B cell (primary cell): ENCODE measurements around the gene UNC93B1. TPM values are rescaled to one million over a fixed set of nuclear protein-coding genes. Genes with fewer than 3 reads are reported as not detected.

Experiments
- ATAC-seq: fragments of 200-7000 bp; cut with Tn5 transposase; one replicate; pipeline ENCODE4 v1.10.0; 2021; ENCODE audit warnings: low read depth, mild to moderate bottlenecking, moderate number of reproducible peaks, moderate library complexity
- CTCF ChIA-PET: fragments of 350-600 bp; sonication (Branson Sonifier 250); formaldehyde crosslinking; loops from one replicate; lab custom pipeline; 2021; ENCODE audit warnings: antibody characterized with exemption, inconsistent platforms; lab: Charles Lee
- POLR2A ChIA-PET: fragments of 350-600 bp; sonication (Branson Sonifier 250); formaldehyde crosslinking; loops from one replicate; lab custom pipeline; 2021; ENCODE audit warnings: antibody characterized with exemption; lab: Charles Lee
- DNase-seq: peaks from one replicate; pipeline ENCODE4 v3.0.0; 2013
- H2AFZ ChIP-seq: 2 replicates; pipeline ENCODE4 v1.6.1; 2012; ENCODE audit warnings: mild to moderate bottlenecking, low read depth, low read length; ENCODE audit not compliant: insufficient read depth, poor library complexity, severe bottlenecking
- H3K27ac ChIP-seq, 2 donors: 1 replicate in 1 of 2; 2 replicates in 1 of 2; pipeline ENCODE4 v1.5.1; 2012 to 2013; ENCODE audit warnings: low read length in 2 of 2, mild to moderate bottlenecking in 2 of 2, moderate library complexity in 1 of 2
- H3K27me3 ChIP-seq, 4 experiments: fragments of 200-600 bp in 1 of 4; sonication (generic) in 1 of 4; replicated peaks in 1 of 4; 1 replicate in 2 of 4; 2 replicates in 2 of 4; pipeline versions ENCODE4 v1.6.1 to v1.7.0; 2013 to 2016; ENCODE audit warnings: low read length in 3 of 4, mild to moderate bottlenecking in 2 of 4, mixed read lengths in 1 of 4, moderate library complexity in 1 of 4; ENCODE audit not compliant: insufficient read depth in 4 of 4, control insufficient read depth in 3 of 4; ENCODE audit errors: control extremely low read depth in 1 of 4
- H3K36me3 ChIP-seq, 2 experiments: replicated peaks in 1 of 2; 1 replicate in 1 of 2; 2 replicates in 1 of 2; pipeline versions ENCODE4 v1.6.1 to v1.7.1; 2013; ENCODE audit warnings: low read length in 1 of 2; ENCODE audit not compliant: insufficient read depth in 2 of 2, control insufficient read depth in 1 of 2; ENCODE audit errors: control extremely low read depth in 1 of 2, extremely low read depth in 1 of 2
- H3K4me1 ChIP-seq, 2 donors: fragments of 200-600 bp in 1 of 2; sonication (generic) in 1 of 2; 1 replicate in 1 of 2; 2 replicates in 1 of 2; pipeline versions ENCODE4 v1.5.1 to v1.6.1; 2013 to 2017; ENCODE audit warnings: low read length in 2 of 2; ENCODE audit not compliant: control insufficient read depth in 2 of 2, insufficient read depth in 2 of 2
- H3K4me2 ChIP-seq: replicated peaks from 2 replicates; pipeline ENCODE3; 2012; ENCODE audit warnings: mild to moderate bottlenecking, low read depth, low read length; ENCODE audit not compliant: poor library complexity, severe bottlenecking
- H3K4me3 ChIP-seq, 5 experiments: fragments of 200-600 bp in 1 of 5; sonication (generic) in 1 of 5; 1 replicate in 3 of 5; 2 replicates in 2 of 5; pipeline versions ENCODE4 v1.5.1 to v1.7.0; 2011 to 2016; ENCODE audit warnings: low read length in 4 of 5, mild to moderate bottlenecking in 4 of 5, low read depth in 2 of 5, control low read depth in 1 of 5, moderate library complexity in 1 of 5; ENCODE audit not compliant: insufficient read depth in 1 of 5; ENCODE audit errors: control extremely low read depth in 1 of 5, extremely low read depth in 1 of 5
- H3K79me2 ChIP-seq: fragments of 200-600 bp; sonication (generic); one replicate; pipeline ENCODE4 v1.6.0; 2016; ENCODE audit warnings: low read length; ENCODE audit not compliant: control insufficient read depth, insufficient read depth
- H3K9ac ChIP-seq: fragments of 200-600 bp; sonication (generic); 2 replicates; pipeline ENCODE4 v1.6.1; 2017; ENCODE audit warnings: mild to moderate bottlenecking, low read length, moderate library complexity
- H3K9me3 ChIP-seq, 3 donors: one replicate each; pipeline versions ENCODE4 v1.6.1 to v1.7.1; 2013; ENCODE audit warnings: low read length in 2 of 3; ENCODE audit not compliant: control insufficient read depth in 2 of 3, insufficient read depth in 1 of 3; ENCODE audit errors: control extremely low read depth in 1 of 3
- H4K20me1 ChIP-seq: 2 replicates; pipeline ENCODE4 v1.6.0; 2012; ENCODE audit warnings: mild to moderate bottlenecking, low read length; ENCODE audit not compliant: insufficient read depth, control insufficient read depth, poor library complexity, severe bottlenecking
- H3K27ac Mint-ChIP-seq: one replicate; pipeline ENCODE4 v1.8.0; 2021; ENCODE audit warnings: mixed read lengths
- H3K27me3 Mint-ChIP-seq: one replicate; pipeline ENCODE4 v1.8.0; 2021; ENCODE audit warnings: mixed read lengths
- H3K4me1 Mint-ChIP-seq: one replicate; pipeline ENCODE4 v1.8.0; 2021; ENCODE audit warnings: mixed read lengths
- H3K4me3 Mint-ChIP-seq: one replicate; pipeline ENCODE4 v1.8.0; 2021; ENCODE audit warnings: mixed read lengths
- H3K9me3 Mint-ChIP-seq: one replicate; pipeline ENCODE4 v1.8.0; 2022; ENCODE audit warnings: mixed read lengths; ENCODE audit not compliant: insufficient read depth
- EZH2 ChIP-seq: IDR thresholded peaks from 2 replicates; pipeline ENCODE4 v1.6.1; 2012; ENCODE audit warnings: borderline replicate concordance, low read depth, mild to moderate bottlenecking, moderate library complexity, low read length; ENCODE audit not compliant: insufficient read depth, poor library complexity, severe bottlenecking
- WGBS: methylation state at CpG from one replicate; pipeline ENCODE4 v1.1.5; 2013; ENCODE audit warnings: missing lambda C conversion rate; ENCODE audit not compliant: insufficient coverage; 5-methylcytosine and 5-hydroxymethylcytosine counted together
- intact Hi-C: fragments of 100-400 bp; cut with micrococcal nuclease; formaldehyde crosslinking; loops from one replicate; pipeline ENCODE4 v1.10.0; 2022
- polyA plus RNA-seq: library from polyadenylated mRNA; depleted of rRNA; stranded (reverse); fragments of >200 nt; gene quantifications from 2 replicates; pipeline ENCODE4 v1.2.3, GENCODE V29; 2012
- total RNA-seq, 2 donors: library from RNA; stranded (reverse); fragments of 120-200 nt in 1 of 2; gene quantifications; 1 replicate in 1 of 2; 2 replicates in 1 of 2; pipeline versions ENCODE4 v1.2.3 to v1.2.4, GENCODE V29; 2013 to 2022
- TF ChIP-seq, protein P1 (sequence below): fragments of 200-600 bp; IDR thresholded peaks from one replicate; pipeline ENCODE4 v1.8.0; 2022; ENCODE audit warnings: antibody characterized with exemption, mild to moderate bottlenecking

UNC93B1 gene
- total and polyA plus RNA-seq, 2 donors (not counting 1 experiment from before 2014, with no cell fraction given) = 114 to 308 TPM

DNA sequence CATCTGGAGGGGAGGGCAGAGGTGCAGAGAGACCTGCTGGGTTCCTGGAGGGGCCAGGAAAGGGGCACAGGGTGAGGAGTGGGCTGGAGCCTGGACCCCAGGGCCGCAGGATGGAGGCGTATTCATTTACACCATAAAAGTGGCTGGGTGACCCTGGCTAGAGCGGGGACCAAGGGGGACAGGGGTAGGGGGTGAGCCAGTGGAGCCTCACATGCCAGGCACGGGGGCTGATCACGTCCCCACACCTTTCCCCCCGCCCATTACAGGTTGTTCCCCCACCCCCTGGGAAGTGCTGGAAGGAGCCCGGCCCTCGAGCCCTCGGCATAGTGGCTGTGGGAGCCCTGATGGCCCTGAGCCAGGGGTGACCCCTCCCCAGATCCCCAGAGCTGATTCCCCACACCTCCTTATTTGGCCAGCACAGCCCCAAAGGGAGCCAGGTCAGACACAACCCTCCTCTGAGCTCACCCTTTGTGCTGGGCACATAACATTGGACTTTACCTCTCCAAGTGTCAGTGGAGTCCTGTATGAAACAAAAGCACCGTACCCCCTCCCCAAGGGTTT lies 35.7 kb upstream of the UNC93B1 start:
- peak overlapping the region; percentile 96 for H3K27ac Mint-ChIP-seq
- intact Hi-C loops = loop anchor here (1.0 to 10.0 kb wide), 5 partner anchors 9 to 425 kb away; partner anchors contain the start of genes CHKA, KMT5B, NDUFS8 and PPP6R3
- Histone ChIP-seq H3K36me3 (peaks cover 0 to 24% of the 10 kb centered on the region in 2 experiments), H3K27me3 (no peaks in the 10 kb centered on the region), H3K4me1 (peaks cover 24 to 51% of the 10 kb centered on the region in 2 donors), H2AFZ (peak overlapping the region; percentile 81), H3K27ac (peak overlapping the region; percentile 83 to 85), H3K9me3 (no peaks in the 10 kb centered on the region), H3K4me2 (peak overlapping the region; percentile 99), H3K9ac (peak overlapping the region; percentile 77), H4K20me1 (peaks cover 33% of the 10 kb centered on the region), H3K4me3 (peak overlapping the region; percentile 61 to 86 (median 71)), H3K79me2 (peaks cover 33% of the 10 kb centered on the region)
- ChIA-PET POLR2A (interaction anchor here (0.8 to 2.6 kb wide), 5 partner anchors 9 to 421 kb away, joined by 3 to 15 read pairs (median 3); partner anchors contain the start of genes ALDH3B1, NDUFS8 and PPP6R3), CTCF (interaction anchor here (0.9 to 1.4 kb wide), 2 partner anchors 10 to 12 kb away, joined by 3 to 4 read pairs; partner anchors contain the start of gene NDUFS8)
- H3K4me1 Mint-ChIP-seq = peaks cover 30% of the 10 kb centered on the region
- TF ChIP-seq EZH2 = no peak
- TF ChIP-seq, protein P1, sequence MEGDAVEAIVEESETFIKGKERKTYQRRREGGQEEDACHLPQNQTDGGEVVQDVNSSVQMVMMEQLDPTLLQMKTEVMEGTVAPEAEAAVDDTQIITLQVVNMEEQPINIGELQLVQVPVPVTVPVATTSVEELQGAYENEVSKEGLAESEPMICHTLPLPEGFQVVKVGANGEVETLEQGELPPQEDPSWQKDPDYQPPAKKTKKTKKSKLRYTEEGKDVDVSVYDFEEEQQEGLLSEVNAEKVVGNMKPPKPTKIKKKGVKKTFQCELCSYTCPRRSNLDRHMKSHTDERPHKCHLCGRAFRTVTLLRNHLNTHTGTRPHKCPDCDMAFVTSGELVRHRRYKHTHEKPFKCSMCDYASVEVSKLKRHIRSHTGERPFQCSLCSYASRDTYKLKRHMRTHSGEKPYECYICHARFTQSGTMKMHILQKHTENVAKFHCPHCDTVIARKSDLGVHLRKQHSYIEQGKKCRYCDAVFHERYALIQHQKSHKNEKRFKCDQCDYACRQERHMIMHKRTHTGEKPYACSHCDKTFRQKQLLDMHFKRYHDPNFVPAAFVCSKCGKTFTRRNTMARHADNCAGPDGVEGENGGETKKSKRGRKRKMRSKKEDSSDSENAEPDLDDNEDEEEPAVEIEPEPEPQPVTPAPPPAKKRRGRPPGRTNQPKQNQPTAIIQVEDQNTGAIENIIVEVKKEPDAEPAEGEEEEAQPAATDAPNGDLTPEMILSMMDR = no peak
- no peaks in the 10 kb centered on the region for H3K27me3 Mint-ChIP-seq
- ATAC-seq = no peak
- H3K9me3 Mint-ChIP-seq = no peaks in the 10 kb centered on the region
- peak; percentile 42 for DNase-seq
- peak overlapping the region; percentile 89 for H3K4me3 Mint-ChIP-seq
- WGBS = 10% methylated on average over 6 of the region's 10 CpGs
